Measurements from ENCODE around the gene FGF3.

FGF3 gene

DNA sequence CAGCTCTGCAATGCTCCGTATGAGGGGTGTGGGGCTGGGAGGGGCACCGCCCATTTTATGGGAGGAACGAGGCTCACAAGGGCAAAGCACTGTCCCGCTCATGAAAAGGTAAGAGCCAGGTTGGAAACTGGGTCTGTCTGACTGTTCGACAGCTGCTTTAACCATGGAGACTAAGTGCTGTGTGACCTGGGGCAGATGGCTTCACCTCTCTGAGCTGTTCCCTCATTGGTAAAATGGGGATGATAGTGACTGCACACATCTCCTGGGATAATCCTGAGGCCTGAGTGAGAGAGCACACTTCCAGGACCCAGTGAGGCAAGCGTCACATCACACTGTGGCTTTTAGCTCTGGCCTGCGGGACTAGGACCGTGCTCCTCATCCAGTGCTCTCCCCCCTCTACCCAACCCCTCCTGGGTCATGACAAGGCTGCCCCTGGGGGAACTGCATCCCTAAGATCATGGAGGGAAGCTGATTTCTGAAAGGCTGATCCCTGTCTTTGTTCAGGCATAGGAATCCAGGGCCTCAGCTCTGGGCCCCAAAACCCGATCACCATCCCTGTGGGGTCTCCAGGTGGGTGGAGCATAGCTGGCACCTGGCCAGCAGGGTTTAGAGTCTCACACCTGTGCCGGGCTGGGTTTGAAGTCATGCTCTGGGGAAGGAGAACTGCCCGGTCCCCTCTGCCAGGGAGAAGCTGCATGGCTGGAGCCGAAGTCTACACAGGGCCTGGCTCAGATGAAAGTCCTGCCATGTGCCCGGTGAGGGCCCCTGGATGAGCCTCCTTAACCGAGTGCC, 21.3 kb downstream of the FGF3 start:
- H3K4me1 Mint-ChIP-seq: no peaks in the 10 kb centered on the region

DNA sequence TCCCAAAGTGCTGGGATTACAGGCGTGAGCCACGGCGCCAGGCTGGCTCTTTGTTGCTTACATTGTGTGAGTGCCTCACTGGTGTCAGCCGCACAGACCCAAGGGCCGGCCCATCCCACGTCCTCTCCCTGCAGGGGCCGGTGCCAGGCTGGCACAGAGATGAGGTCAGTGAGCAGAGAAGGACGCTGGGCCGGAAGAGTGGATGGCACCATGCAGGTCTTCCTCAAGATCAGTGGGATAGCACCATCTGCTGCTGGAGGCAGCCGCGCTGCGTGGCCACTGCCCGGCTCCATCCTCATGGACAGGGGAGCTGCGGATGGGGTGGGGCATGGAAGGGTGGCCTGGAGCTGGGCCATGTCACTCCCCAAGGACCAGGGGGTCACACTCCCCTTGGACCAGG, 22.1 kb downstream of the FGF3 start:
- peaks cover 1% of the 10 kb centered on the region for H3K27me3 Mint-ChIP-seq
- no peak for ATAC-seq (ENCODE audit: low read depth)
- no peak for DNase-seq (ENCODE audit: low spot score in 2 of 2)
- H3K4me3 Mint-ChIP-seq: no peak overlapping the region
- no peaks in the 10 kb centered on the region for H3K36me3 Mint-ChIP-seq
- no peaks in the 10 kb centered on the region for H3K4me1 Mint-ChIP-seq
- H3K27ac Mint-ChIP-seq: no peak overlapping the region
- H3K9me3 Mint-ChIP-seq: no peaks in the 10 kb centered on the region

More for the DNA sequence above, 21.3 kb downstream of the FGF3 start:
- no peak overlapping the region for H3K27ac Mint-ChIP-seq
- H3K9me3 Mint-ChIP-seq: no peaks in the 10 kb centered on the region
- DNase-seq (ENCODE audit: low spot score in 2 of 2) (no peak), ATAC-seq (ENCODE audit: low read depth) (no peak)
- H3K36me3 Mint-ChIP-seq: no peaks in the 10 kb centered on the region
- H3K27me3 Mint-ChIP-seq: peaks cover 4% of the 10 kb centered on the region
- H3K4me3 Mint-ChIP-seq: no peak overlapping the region

DNA sequence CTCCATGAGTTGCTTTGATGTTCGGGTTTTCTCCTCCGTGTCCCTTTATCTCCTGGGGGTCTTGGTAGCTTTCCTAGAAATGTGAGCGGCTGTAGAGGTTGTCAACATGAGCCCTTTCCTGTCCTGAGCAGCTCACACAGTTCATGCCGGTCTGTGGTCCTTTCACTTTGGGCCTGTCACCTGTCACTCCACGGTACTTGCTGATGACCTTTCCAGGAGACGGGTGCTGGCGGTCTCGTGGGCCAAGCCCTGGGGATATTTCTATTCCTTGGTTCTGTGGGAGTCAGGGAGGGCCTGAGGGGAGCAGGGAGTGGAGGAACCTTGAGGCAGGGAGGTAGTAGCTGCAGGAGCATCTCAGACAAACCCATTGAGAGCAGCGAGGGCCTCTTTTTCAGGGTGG, 23.2 kb downstream of the FGF3 start:
- Mint-ChIP-seq H3K4me1 (no peaks in the 10 kb centered on the region), H3K9me3 (no peaks in the 10 kb centered on the region), H3K27me3 (no peaks in the 10 kb centered on the region), H3K4me3 (no peak overlapping the region), H3K27ac (no peak overlapping the region), H3K36me3 (no peaks in the 10 kb centered on the region)
- DNase-seq (ENCODE audit: low spot score in 2 of 2) (no peak), ATAC-seq (ENCODE audit: low read depth) (no peak)

DNA sequence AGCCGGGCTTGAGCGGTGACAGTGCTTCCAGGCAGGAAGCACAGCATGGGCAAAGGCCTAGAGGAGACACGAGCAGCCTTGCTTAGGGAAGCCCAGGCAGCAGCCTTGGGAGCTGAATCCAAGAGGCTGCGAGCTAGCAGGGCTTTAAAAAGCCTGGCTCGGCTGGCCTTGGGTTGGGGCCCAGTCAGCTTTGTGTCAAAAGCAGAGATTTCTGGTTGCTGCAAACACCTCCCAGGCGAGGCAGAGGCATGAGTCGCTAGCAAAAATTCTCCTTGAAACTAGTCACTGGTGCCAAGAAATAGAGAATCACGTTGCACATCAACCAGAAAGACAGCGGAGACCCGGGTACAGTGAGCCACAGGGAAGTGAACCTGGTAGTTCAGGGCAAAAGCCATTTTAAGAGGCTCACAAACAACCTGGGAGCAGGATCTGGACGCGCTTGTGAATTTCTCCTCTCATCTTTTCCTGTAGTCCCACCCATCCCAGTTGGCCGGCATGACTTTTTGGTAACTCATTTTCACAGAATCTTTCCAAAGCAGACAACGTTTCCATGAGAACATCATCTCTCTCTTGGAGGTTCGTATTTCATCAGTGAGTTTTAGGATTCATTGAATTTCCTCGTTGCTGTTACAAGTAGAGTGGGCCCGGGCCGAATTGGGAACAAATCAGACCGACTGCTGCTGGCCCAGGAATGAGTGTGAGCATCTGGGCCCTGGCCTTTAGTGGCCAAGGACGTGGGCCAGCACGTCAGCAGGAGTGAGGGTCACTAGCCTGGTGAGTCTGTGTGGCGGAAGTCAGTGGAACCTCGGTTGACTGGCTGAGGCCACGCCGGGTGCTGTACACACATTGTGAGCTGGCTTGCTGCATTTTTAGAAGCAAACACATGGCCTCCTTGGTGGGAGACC, 27.7 kb downstream of the FGF3 start:
- DNase-seq (ENCODE audit: low spot score in 2 of 2): no peak

DNA sequence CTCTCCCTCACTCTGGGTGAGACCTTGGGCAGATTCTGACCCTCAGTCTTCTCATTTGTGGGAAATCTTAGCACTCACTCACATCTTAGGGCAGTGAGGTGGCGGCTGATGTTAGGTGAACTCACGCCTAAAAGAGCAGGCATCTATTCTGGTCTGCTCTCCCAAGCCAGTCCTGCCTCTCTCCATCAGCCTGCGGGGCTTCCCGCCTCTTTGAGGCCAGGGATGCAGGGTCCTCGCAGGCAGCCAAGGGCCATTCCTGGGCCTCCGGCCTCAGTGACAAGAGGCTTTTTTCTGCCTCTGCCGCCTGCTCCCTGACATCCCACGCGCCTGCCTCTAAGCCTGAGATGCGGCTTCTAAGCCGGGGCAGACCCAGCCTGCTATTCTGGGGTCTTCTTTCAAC, 30.3 kb downstream of the FGF3 start:
- Mint-ChIP-seq H3K27me3 (peaks cover 1% of the 10 kb centered on the region), H3K9me3 (no peaks in the 10 kb centered on the region), H3K36me3 (no peaks in the 10 kb centered on the region), H3K27ac (no peak overlapping the region), H3K4me3 (no peak overlapping the region), H3K4me1 (no peaks in the 10 kb centered on the region)
- DNase-seq (ENCODE audit: low spot score in 2 of 2) (no peak), ATAC-seq (ENCODE audit: low read depth) (no peak)

More for the DNA sequence above, 27.7 kb downstream of the FGF3 start:
- no peaks in the 10 kb centered on the region for H3K9me3 Mint-ChIP-seq
- H3K27ac Mint-ChIP-seq: no peak overlapping the region
- ATAC-seq (ENCODE audit: low read depth): no peak
- no peaks in the 10 kb centered on the region for H3K36me3 Mint-ChIP-seq
- H3K4me1 Mint-ChIP-seq: no peaks in the 10 kb centered on the region
- peaks cover 1% of the 10 kb centered on the region for H3K27me3 Mint-ChIP-seq
- no peak overlapping the region for H3K4me3 Mint-ChIP-seq

DNA sequence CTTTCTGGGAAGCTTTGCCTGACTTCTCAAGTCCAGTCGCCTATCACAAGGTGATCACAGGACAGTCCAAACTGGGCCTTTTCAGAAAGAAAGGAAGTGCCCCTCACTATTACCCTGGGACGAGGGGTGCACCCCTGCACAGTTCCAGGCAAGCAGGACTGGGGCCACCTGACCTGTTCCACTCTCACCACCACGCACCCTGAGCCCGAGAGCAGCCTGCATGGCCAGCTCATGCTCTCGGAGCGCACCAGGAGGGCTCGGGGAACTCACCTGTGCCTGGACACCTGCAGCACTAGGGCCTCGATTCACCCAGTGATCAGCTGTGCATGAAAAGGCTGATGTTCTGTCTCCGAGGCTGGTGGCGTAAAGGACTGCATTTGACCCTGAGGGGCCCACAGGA, 31.3 kb downstream of the FGF3 start:
- H3K27me3 Mint-ChIP-seq: peaks cover 2% of the 10 kb centered on the region
- DNase-seq (ENCODE audit: low spot score in 2 of 2) (no peak), ATAC-seq (ENCODE audit: low read depth) (no peak)
- no peak overlapping the region for H3K27ac Mint-ChIP-seq
- H3K4me3 Mint-ChIP-seq: no peak overlapping the region
- H3K9me3 Mint-ChIP-seq: no peaks in the 10 kb centered on the region
- H3K36me3 Mint-ChIP-seq: no peaks in the 10 kb centered on the region
- no peaks in the 10 kb centered on the region for H3K4me1 Mint-ChIP-seq

DNA sequence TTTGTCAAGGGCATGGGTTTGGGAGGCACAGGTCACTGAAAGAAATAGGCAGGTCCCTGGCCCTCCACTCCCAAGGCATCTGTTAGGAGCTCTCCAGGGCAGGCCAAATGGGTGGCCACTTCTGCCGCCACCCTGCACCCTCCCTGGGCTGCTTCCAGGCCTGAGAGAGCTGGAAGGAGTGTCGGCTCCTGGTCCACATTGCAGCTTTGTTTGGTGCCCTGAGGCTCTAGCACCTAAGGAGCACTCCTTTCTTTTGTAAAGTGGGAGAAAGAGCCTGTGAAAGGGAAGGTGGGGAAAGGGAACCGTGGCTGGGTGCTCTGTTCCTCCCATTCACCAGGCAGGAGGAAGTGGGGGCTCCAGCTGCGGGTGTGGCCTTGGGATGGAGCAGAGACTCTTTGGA, 31.8 kb downstream of the FGF3 start:
- H3K27me3 Mint-ChIP-seq: peaks cover 3% of the 10 kb centered on the region
- no peak for ATAC-seq (ENCODE audit: low read depth)
- no peak overlapping the region for H3K27ac Mint-ChIP-seq
- H3K9me3 Mint-ChIP-seq: no peaks in the 10 kb centered on the region
- no peaks in the 10 kb centered on the region for H3K36me3 Mint-ChIP-seq
- no peaks in the 10 kb centered on the region for H3K4me1 Mint-ChIP-seq
- no peak for DNase-seq (ENCODE audit: low spot score in 2 of 2)
- no peak overlapping the region for H3K4me3 Mint-ChIP-seq

DNA sequence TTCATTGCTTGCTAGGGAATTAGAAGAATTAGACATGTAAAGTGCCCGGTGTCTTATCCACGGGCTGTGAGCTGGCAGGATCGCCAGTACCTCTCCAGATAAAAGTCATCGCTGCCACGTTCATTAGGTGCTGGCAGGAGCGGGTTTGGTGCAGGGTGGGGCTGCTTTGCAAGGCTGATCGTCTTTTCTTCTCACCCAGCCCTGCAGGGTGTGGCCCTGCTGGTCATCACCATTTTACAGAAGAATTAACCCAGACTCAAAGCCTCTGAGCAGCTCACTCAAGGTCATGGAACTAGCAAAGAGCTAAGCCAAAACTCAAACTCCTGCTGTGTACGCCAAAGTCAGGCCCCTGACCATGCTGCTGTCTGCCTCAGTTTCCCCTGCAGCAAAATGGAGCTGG, 38.0 kb downstream of the FGF3 start:
- no peak for DNase-seq (ENCODE audit: low spot score in 2 of 2)
- ATAC-seq (ENCODE audit: low read depth): no peak
- peaks cover 10% of the 10 kb centered on the region for H3K27me3 Mint-ChIP-seq
- H3K4me1 Mint-ChIP-seq: no peaks in the 10 kb centered on the region
- no peaks in the 10 kb centered on the region for H3K36me3 Mint-ChIP-seq
- no peak overlapping the region for H3K27ac Mint-ChIP-seq
- H3K4me3 Mint-ChIP-seq: no peak overlapping the region
- no peaks in the 10 kb centered on the region for H3K9me3 Mint-ChIP-seq

DNA sequence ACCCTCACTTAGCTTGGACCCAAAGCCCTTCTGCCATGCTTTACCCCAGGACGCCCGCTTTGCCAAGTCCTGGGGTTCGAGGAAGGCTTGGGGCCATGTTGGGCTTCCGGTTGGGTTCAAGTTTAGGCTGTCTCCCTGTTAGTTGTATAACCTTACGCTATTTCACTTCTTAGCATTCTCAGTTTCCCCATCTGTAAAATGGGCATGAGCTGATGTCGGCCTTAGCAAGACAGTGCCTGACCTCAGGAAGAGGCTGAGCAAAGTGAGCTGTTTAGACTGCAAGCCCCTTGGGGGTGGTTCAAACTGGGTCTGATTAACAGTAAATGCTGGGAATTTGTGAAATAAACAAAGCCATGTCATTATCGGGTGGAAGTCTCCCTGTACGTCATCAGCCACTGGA, 40.8 kb downstream of the FGF3 start:
- DNase-seq (ENCODE audit: low spot score in 2 of 2) (no peak), ATAC-seq (ENCODE audit: low read depth) (no peak)
- Mint-ChIP-seq H3K9me3 (no peaks in the 10 kb centered on the region), H3K4me3 (no peak overlapping the region), H3K27ac (no peak overlapping the region), H3K27me3 (peaks cover 11% of the 10 kb centered on the region), H3K4me1 (no peaks in the 10 kb centered on the region), H3K36me3 (no peaks in the 10 kb centered on the region)

DNA sequence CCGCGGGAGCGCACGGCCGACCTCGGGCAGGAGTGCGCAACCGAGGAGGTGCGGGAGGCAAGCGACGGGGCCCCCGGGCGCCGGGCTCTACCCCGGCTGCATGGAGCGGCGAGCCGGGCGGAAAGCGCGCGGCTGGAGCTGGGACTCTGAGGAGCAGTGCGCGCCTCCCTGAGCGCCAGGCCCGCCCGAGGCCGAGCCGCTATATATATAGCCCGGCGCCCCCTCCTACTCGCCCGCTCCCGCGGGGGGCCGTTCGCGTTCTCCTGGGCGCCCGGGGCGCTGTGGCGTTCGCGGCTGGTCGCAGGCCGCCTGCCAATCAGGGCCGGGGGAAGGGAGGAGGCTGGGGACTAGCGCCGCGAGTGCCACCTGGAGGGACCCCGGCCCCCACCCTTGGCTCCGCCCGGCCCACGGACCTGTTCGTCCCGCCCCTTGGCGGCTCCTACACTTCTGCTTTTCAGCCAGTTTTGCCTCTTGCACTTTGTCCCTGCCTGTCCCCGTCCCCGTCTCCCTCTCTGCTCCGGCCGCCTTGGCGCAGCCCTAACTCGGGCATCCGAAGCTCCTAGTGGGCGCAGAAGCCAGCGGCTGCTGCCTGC, 44.0 kb downstream of the FGF3 start, which contains the start of gene FGF4:
Gene FGF4 (minus strand): TSS at position 179 of the 593 bp plus-strand sequence. CDS start 257 bp downstream, outside the sequence.
- no peak for DNase-seq (ENCODE audit: low spot score in 2 of 2)
- Mint-ChIP-seq H3K36me3 (no peaks in the 10 kb centered on the region), H3K4me3 (no peak within 1 kb of the TSS), H3K27ac (no peak within 1 kb of the TSS), H3K4me1 (no peaks in the 10 kb centered on the region), H3K9me3 (no peaks in the 10 kb centered on the region), H3K27me3 (peaks cover 11% of the 10 kb centered on the region)
- no peak for ATAC-seq (ENCODE audit: low read depth)

DNA sequence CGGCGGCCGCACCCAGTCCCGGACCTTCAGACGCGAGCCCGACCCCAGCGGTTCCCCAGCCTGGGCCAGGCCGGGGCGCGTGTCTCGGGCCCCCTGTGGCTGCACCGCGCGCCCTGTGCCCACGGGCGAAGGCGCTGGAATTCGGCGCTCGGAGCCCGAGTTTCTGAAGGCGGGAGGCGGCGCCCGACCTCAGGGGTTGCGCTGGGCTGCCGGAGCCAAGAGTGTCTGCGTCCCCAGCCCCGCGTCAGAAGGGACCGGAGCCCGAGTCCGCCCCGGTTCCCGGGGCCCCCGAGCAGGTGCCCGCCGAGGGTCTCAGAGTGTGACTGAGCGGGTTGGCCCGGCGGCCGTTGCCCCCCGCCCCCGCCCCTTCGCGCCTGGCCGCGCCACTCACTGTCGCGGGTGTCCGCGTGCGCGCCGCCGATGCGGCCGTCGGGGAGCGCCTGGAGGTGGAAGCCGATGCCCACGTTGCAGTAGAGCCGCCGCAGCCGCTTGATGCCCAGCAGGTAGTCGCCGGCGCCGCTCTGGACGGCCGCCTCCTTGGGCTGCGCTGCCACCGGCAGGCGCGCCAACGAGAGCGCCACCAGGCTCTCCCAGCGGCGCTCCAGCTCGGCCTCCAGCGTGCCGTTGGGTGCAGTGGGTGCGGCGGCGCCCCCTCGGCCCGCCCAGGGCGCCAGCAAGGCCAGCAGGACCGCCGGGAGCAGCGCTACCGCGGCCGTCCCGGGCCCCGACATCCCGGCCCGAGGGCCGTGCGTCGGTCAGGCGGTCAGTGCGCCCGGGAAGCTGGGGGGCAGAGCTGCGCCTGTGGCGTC, 44.7 kb downstream of the FGF3 start:
- Mint-ChIP-seq H3K4me3 (no peak overlapping the region), H3K4me1 (no peaks in the 10 kb centered on the region), H3K9me3 (peaks cover under 1% of the 10 kb centered on the region), H3K27ac (no peak overlapping the region), H3K27me3 (peaks cover 12% of the 10 kb centered on the region), H3K36me3 (no peaks in the 10 kb centered on the region)
- ATAC-seq (ENCODE audit: low read depth): no peak
- no peak for DNase-seq (ENCODE audit: low spot score in 2 of 2)

DNA sequence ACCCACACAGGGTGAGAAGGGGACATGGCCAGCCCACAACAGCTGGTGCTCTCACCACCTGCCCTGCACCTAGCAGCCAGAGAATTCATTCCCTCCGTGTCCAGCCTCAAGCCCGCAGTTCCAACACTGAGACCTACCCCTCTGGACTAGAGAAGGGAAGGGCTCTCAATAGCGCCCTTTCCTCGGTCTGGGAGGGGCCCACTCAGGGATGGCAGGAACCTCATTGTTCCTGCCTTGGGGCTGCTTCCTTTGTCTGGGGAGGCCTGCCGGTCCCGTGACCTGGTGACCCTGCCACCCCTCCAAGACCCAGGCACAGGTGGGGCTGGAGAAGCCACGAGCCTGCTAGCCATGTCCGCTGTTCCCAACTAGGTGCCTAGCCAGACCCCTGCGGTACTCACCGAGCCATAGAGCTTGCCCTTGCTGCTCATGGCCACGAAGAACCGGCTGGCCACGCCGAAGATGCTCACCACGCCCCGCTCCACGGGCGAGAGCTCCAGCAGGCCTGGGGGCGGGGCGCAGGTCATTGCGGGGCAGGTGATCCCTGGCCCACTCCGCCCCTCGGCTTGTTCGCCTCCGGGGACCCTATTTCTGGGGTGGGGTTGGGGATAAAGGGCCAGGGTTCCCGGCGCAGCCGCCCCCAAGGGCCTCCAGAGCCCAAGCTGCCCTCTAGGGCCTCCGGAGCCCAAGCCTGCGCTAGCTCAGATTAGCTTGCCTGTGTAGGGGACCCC, 45.4 kb downstream of the FGF3 start:
- Mint-ChIP-seq H3K4me3 (no peak overlapping the region), H3K9me3 (peaks cover 3% of the 10 kb centered on the region), H3K4me1 (no peaks in the 10 kb centered on the region), H3K27me3 (peaks cover 16% of the 10 kb centered on the region), H3K36me3 (no peaks in the 10 kb centered on the region), H3K27ac (no peak overlapping the region)
- ATAC-seq (ENCODE audit: low read depth) (no peak), DNase-seq (ENCODE audit: low spot score in 2 of 2) (no peak)

DNA sequence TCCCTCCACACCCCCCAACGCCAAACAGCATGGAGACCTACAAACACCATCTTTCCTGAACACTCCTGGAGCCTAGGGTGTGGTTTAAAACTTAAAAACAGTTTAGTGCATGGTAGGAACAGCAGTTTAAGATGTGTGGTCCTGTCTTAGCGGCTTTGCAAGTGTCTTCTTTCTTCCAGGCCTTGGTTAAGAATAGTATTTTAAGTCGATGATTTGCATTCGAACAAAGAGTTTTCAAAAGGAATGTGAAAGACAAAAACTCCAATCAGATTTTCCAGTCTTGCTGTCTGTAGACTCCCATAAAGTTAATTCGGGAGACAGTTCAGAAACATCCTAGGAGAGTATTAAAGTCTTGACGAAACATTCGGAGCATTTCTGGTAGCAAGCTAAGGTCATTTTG, 47.8 kb downstream of the FGF3 start:
- Mint-ChIP-seq H3K27ac (no peak overlapping the region), H3K4me3 (no peak overlapping the region), H3K9me3 (peaks cover 3% of the 10 kb centered on the region), H3K4me1 (no peaks in the 10 kb centered on the region), H3K27me3 (peaks cover 12% of the 10 kb centered on the region), H3K36me3 (no peaks in the 10 kb centered on the region)
- no peak for ATAC-seq (ENCODE audit: low read depth)
- no peak for DNase-seq (ENCODE audit: low spot score in 2 of 2)

Data from memory B cell (primary cell).